Right cardiac atrium (tissue), 5 donors: ENCODE measurements around the gene TIGD1. TPM values are rescaled to one million over a fixed set of nuclear protein-coding genes. Genes with fewer than 3 reads are reported as not detected.

Experiments used
- ATAC-seq, 2 donors: fragments of 200-7000 bp; cut with Tn5 transposase; one replicate each; pipeline versions ENCODE4 v1.8.0 to v1.9.1; 2020; ENCODE audit warnings: moderate library complexity in 2 of 2, mild to moderate bottlenecking in 1 of 2
- DNase-seq, 3 donors: peaks; one replicate each; pipeline ENCODE4 v3.0.0-alpha.2; 2020
- H3K27ac ChIP-seq: one replicate; pipeline ENCODE4 v1.5.1; 2013; ENCODE audit warnings: mild to moderate bottlenecking, low read length, control low read depth, moderate library complexity
- H3K27me3 ChIP-seq: one replicate; pipeline ENCODE4 v1.6.1; 2013; ENCODE audit not compliant: control insufficient read depth, insufficient read depth
- H3K4me1 ChIP-seq: one replicate; pipeline ENCODE4 v1.6.1; 2013; ENCODE audit warnings: low read length; ENCODE audit not compliant: control insufficient read depth, insufficient read depth
- H3K4me3 ChIP-seq: one replicate; pipeline ENCODE4 v1.5.1; 2013; ENCODE audit warnings: low read length, control low read depth
- H3K9me3 ChIP-seq: one replicate; pipeline ENCODE4 v1.6.1; 2013; ENCODE audit warnings: low read length; ENCODE audit not compliant: control insufficient read depth
- WGBS: extraction: QIAGEN DNeasy Blood & Tissue Kit; methylation state at CpG from one replicate; pipeline ENCODE4 v1.1.7; 2013; 5-methylcytosine and 5-hydroxymethylcytosine counted together
- intact Hi-C, 4 donors: fragments of 100-400 bp; cut with DNase I; formaldehyde crosslinking; loops; one replicate each; pipeline versions ENCODE4 v1.11.0 to v1.14.0; 2022 to 2023
- polyA plus RNA-seq: library from polyadenylated mRNA; stranded (reverse); fragments of 200-250 nt; gene quantifications from one replicate; pipeline ENCODE4 v1.2.3, GENCODE V29; 2013
- total RNA-seq, 4 donors: library from RNA; stranded (reverse); fragmentation: NEBNext Ultra II Directional; extraction: Animal tissue kit (Norgen Biotek cat#: 25700); gene quantifications; one replicate each; pipeline ENCODE4 v1.2.1, GENCODE V29; 2021
- donor health status: healthy with polysubstance abuse.
- donor health status: DM: no; HTN: yes; CAD: no.
- donor health status: DM: no; HTN: no; CAD: no.
- donor health status: DM: no; HTN: yes; CAD: no; lungs with severe emphysema.
- donor health status: DM: yes; HTN: yes; CAD: no.

The TIGD1 gene
- total and polyA plus RNA-seq, 5 donors = 1.9 to 3.3 (median 3.1) TPM

DNA sequence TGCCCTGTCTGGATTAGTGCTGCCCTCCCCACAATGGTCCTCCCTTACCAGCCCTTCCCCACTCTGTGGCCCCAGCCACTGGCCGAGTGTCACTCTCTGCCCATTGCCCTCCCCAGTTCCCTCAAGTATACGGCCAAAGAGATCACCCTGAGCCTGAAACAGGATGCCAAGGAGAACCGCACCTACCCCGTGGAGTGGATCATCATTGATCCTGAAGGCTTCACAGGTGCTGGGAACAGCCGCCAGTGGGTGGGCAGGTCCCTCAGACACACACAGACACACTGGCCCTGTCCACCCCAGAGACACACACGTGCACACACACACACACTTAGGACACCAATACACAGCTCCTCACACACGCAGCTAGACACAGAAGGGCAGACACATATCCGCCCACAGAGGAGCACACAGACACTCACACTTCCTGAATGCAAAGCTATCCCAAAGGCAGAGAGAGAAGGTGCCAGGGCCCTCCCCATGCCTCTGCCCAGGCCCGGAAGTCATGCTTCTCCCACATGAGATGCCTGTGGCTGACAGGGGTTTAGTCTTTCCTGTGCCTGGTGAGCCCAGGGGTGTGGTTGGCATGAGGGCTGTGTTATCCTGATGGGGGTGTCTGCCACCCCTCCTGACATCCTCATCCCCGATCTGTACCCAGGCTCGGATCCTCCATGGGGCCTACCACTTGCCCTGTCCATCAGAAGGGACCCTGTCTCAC is 21.5 kb downstream of the TIGD1 start:
- DNase-seq (peak in 1 of 3 donors; percentile 27), ATAC-seq (no peak)
- intact Hi-C loops = loop anchor here in 3 of 4 donors (10.0 kb wide), 3 partner anchors 194 to 624 kb away; partner anchors contain the start of gene NPPC (in 1 of the 3)
- WGBS = 72% methylated on average over 11 of the region's 11 CpGs
- Histone ChIP-seq H3K4me3 (no peak overlapping the region), H3K9me3 (no peaks in the 10 kb centered on the region), H3K27me3 (no peaks in the 10 kb centered on the region), H3K4me1 (no peaks in the 10 kb centered on the region), H3K27ac (no peak overlapping the region)

- Histone ChIP-seq H3K9me3 (no peaks in the 10 kb centered on the region), H3K27me3 (no peaks in the 10 kb centered on the region), H3K4me1 (no peaks in the 10 kb centered on the region), H3K27ac (no peak overlapping the region), H3K4me3 (no peak overlapping the region)
- no peak for ATAC-seq
- WGBS = 65% methylated on average over 6 of the region's 6 CpGs
- DNase-seq = peak; percentile 1 to 16 (median 15)
- intact Hi-C loops = loop anchor here in 3 of 4 donors (10.0 kb wide), 3 partner anchors 193 to 623 kb away; partner anchors contain the start of gene NPPC (in 1 of the 3)
These were observed 22.4 kb downstream of the TIGD1 start for GRCh38 chr2:232527905-232528470.

GRCh38 chr2:232526372-232526941 is 23.9 kb downstream of the TIGD1 start:
- H3K4me1 ChIP-seq = peaks cover 2% of the 10 kb centered on the region
- intact Hi-C loops = loop anchor here in 3 of 4 donors (10.0 kb wide), 3 partner anchors 192 to 622 kb away; partner anchors contain the start of gene NPPC (in 1 of the 3)
- H3K4me3 ChIP-seq = no peak overlapping the region
- no peak overlapping the region for H3K27ac ChIP-seq
- H3K9me3 ChIP-seq = no peaks in the 10 kb centered on the region
- ATAC-seq = no peak
- DNase-seq = peak; percentile 10 to 47 (median 44)
- H3K27me3 ChIP-seq = no peaks in the 10 kb centered on the region
- 68% methylated on average over 13 of the region's 13 CpGs for WGBS

DNA sequence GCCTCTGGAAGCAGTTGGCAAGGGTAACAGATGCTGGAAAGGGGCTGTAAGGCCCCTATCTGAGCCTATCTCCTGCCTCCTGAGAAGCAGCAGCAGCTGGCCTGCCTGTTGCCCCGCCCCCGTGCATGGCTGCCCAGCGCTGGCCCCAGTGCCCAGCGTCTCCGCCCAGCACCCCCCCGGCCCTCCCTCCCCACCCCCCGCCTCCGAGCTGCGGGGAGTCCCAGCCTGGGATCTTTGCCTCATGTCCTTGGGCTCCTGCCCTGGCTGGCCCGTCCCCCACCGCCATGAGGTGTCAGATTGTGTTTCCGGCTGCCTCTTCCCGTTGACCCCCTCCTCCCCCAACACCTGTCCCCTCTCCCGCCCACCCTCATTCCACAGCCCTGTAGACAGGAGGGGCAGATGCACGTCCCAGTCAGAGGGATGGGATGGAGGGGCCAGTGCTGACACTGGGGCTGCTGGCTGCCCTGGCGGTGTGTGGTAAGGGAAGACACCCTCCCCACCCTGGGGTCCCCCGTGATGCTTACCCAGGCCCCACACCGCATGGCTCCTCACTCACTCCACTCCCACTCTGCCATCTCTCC is 24.5 kb downstream of the TIGD1 start, which contains the start of gene CHRND:
TSS of gene CHRND (plus strand) at position 370 of the 581 bp plus-strand sequence. CDS start at position 426, 56 bp downstream.
- DNase-seq = peak; percentile 46 to 80 (median 76)
- no peak within 1 kb of the TSS for H3K27ac ChIP-seq
- no peaks in the 10 kb centered on the region for H3K9me3 ChIP-seq
- H3K4me1 ChIP-seq = peaks cover 2% of the 10 kb centered on the region
- intact Hi-C loops = loop anchor here in 3 of 4 donors (10.0 kb wide), 3 partner anchors 191 to 621 kb away; partner anchors contain the start of gene NPPC (in 1 of the 3)
- no peaks in the 10 kb centered on the region for H3K27me3 ChIP-seq
- WGBS = 12% methylated on average over 18 of the region's 18 CpGs
- ATAC-seq = peak; percentile 39 to 45
- H3K4me3 ChIP-seq = no peak within 1 kb of the TSS

GRCh38 chr2:232525199-232525598 is 25.2 kb downstream of the TIGD1 start:
- no peak overlapping the region for H3K27ac ChIP-seq
- H3K4me1 ChIP-seq = peaks cover 2% of the 10 kb centered on the region
- intact Hi-C loops = loop anchor here in 3 of 4 donors (10.0 kb wide), 3 partner anchors 190 to 620 kb away; partner anchors contain the start of gene NPPC (in 1 of the 3)
- DNase-seq (peak; percentile 3 to 50 (median 31)), ATAC-seq (no peak)
- H3K27me3 ChIP-seq = no peaks in the 10 kb centered on the region
- no peak overlapping the region for H3K4me3 ChIP-seq
- H3K9me3 ChIP-seq = no peaks in the 10 kb centered on the region
- 80% methylated on average over 14 of the region's 14 CpGs for WGBS

DNA sequence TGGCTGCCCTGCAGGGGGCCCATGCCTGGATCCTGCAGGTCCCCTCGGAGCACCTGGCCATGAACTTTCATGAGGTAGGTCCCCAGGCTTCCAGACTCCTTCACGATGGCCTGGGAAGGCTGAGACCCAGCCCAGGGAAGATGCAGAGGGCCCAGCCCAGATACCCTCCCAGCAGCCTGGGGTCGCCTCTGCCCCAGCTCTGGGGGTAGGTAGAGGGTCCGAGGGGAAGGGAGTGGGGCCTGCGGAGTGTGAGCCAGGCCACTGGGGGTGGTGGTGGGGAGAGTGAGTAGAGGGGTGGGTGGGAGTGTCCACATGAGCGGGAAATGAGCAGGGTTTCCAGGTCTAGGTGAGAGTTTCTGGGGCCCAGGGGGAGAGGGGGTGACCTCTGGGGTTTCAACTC is 25.6 kb downstream of the TIGD1 start:
- WGBS = 74% methylated on average over 6 of the region's 6 CpGs
- H3K27ac ChIP-seq = no peak overlapping the region
- ATAC-seq = no peak
- H3K4me1 ChIP-seq = peaks cover 2% of the 10 kb centered on the region
- H3K9me3 ChIP-seq = no peaks in the 10 kb centered on the region
- intact Hi-C loops = loop anchor here in 3 of 4 donors (5.0 to 10.0 kb wide), 5 partner anchors 77 to 622 kb away; partner anchors contain the start of gene NPPC (in 1 of the 3)
- DNase-seq = peak; percentile 9 to 36 (median 28)
- H3K4me3 ChIP-seq = no peak overlapping the region
- no peaks in the 10 kb centered on the region for H3K27me3 ChIP-seq

DNA sequence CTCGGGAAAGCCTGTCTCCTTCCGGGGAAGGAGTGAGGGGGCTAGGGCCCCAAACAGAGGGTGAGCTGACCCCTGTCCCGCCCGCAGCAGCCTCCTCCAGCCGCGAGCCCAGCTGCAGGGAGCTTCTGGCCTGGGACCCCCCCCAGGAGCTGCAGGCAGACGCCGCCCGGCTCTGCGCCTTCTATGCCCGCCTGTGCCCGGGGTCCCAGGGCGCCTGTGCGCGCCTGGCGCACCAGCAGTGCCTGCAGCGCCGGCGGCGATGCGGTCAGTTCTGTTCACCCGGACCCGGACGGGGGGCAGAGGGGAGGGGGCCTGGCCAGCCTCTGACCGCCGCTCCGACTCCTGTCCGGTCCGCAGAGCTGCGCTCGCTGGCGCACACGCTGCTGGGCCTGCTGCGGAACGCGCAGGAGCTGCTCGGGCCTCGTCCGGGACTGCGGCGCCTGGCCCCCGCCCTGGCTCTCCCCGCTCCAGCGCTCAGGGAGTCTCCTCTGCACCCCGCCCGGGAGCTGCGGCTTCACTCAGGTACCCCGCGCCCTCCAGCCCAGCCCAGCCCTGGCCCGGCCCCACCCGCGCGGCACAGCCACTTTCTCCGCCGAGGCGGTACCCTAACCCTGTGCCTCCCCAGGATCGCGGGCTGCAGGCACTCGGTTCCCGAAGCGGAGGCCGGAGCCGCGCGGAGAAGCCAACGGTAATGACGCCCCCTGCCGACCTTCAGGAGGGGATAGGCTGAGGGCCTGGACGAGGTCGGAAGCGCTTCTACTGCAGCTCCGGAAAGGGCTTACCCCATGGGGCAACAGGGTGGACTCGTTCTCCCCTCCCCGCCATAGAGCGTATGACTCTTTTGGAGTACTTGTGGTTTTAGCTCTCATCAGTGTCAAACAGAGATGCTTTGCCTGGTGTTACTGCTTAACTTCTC is 26.4 kb downstream of the TIGD1 start:
- ATAC-seq = peak; percentile 22 to 23
- H3K4me1 ChIP-seq = peaks cover 2% of the 10 kb centered on the region
- WGBS = 2% methylated on average over 75 of the region's 75 CpGs
- peak; percentile 37 to 69 (median 68) for DNase-seq
- no peaks in the 10 kb centered on the region for H3K27me3 ChIP-seq
- H3K4me3 ChIP-seq = peak overlapping the region; percentile 8
- intact Hi-C loops = loop anchor here in 3 of 4 donors (2.0 to 10.0 kb wide), 6 partner anchors 77 to 622 kb away; partner anchors contain the start of gene NPPC (in 1 of the 3)
- no peak overlapping the region for H3K27ac ChIP-seq
- no peaks in the 10 kb centered on the region for H3K9me3 ChIP-seq

GRCh38 chr2:232523402-232523681 is 27.0 kb downstream of the TIGD1 start:
- Histone ChIP-seq H3K27ac (no peak overlapping the region), H3K4me1 (peaks cover 2% of the 10 kb centered on the region), H3K4me3 (peak overlapping the region; percentile 8), H3K9me3 (no peaks in the 10 kb centered on the region), H3K27me3 (no peaks in the 10 kb centered on the region)
- ATAC-seq (no peak), DNase-seq (peak in 2 of 3 donors; percentile 33 to 52)
- 12% methylated on average over 16 of the region's 16 CpGs for WGBS
- intact Hi-C loops = loop anchor here in 3 of 4 donors (2.0 to 10.0 kb wide), 6 partner anchors 76 to 621 kb away; partner anchors contain the start of gene NPPC (in 1 of the 3)

GRCh38 chr2:232522623-232523401 is 27.5 kb downstream of the TIGD1 start:
- Histone ChIP-seq H3K4me3 (no peak overlapping the region), H3K27me3 (no peaks in the 10 kb centered on the region), H3K4me1 (peaks cover 2% of the 10 kb centered on the region), H3K27ac (no peak overlapping the region), H3K9me3 (no peaks in the 10 kb centered on the region)
- 15% methylated on average over 46 of the region's 46 CpGs for WGBS
- intact Hi-C loops = loop anchor here in 3 of 4 donors (2.0 to 10.0 kb wide), 6 partner anchors 76 to 621 kb away; partner anchors contain the start of gene NPPC (in 1 of the 3)
- DNase-seq = peak in 2 of 3 donors; percentile 16 to 57
- ATAC-seq = no peak
